Measurements from ENCODE around the gene MLLT3.

DNA sequence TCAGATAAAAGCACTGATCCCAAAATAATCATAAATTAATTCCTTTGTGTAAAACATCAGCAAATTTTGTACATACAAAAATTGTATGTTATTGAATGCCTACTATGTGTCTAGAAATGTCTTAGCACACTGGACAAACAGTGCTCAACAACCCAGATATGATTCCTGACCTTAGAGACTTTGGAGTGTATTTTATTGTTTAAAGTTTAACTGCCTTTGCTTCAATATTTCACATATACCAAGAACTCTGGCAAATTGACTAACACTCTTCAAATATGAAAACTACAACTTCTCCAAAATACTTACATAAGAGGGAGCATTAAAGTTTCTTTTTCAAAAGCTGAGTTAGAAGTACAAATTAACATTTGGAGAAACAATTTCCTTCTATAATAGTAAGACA, 231.9 kb downstream of the MLLT3 start:
- no peak for TF ChIP-seq POLR2A (IDR thresholded peaks at IDR 0.05)
- TF ChIP-seq, protein P1, sequence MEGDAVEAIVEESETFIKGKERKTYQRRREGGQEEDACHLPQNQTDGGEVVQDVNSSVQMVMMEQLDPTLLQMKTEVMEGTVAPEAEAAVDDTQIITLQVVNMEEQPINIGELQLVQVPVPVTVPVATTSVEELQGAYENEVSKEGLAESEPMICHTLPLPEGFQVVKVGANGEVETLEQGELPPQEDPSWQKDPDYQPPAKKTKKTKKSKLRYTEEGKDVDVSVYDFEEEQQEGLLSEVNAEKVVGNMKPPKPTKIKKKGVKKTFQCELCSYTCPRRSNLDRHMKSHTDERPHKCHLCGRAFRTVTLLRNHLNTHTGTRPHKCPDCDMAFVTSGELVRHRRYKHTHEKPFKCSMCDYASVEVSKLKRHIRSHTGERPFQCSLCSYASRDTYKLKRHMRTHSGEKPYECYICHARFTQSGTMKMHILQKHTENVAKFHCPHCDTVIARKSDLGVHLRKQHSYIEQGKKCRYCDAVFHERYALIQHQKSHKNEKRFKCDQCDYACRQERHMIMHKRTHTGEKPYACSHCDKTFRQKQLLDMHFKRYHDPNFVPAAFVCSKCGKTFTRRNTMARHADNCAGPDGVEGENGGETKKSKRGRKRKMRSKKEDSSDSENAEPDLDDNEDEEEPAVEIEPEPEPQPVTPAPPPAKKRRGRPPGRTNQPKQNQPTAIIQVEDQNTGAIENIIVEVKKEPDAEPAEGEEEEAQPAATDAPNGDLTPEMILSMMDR (IDR thresholded peaks at IDR 0.05): no peak
